GM12872 (cell line): ENCODE results near the gene RAP1GAP.
A peak's percentile ranks its signal among the peaks of the same experiment; 100 is the strongest.

ENCODE experiments used
- TF ChIP-seq, protein P1 (sequence below): IDR thresholded peaks from 3 replicates; pipeline ENCODE4 v1.5.1; 2011; ENCODE audit warnings: low read depth, mild to moderate bottlenecking, low read length, moderate library complexity; ENCODE audit not compliant: insufficient read depth

RAP1GAP gene

DNA sequence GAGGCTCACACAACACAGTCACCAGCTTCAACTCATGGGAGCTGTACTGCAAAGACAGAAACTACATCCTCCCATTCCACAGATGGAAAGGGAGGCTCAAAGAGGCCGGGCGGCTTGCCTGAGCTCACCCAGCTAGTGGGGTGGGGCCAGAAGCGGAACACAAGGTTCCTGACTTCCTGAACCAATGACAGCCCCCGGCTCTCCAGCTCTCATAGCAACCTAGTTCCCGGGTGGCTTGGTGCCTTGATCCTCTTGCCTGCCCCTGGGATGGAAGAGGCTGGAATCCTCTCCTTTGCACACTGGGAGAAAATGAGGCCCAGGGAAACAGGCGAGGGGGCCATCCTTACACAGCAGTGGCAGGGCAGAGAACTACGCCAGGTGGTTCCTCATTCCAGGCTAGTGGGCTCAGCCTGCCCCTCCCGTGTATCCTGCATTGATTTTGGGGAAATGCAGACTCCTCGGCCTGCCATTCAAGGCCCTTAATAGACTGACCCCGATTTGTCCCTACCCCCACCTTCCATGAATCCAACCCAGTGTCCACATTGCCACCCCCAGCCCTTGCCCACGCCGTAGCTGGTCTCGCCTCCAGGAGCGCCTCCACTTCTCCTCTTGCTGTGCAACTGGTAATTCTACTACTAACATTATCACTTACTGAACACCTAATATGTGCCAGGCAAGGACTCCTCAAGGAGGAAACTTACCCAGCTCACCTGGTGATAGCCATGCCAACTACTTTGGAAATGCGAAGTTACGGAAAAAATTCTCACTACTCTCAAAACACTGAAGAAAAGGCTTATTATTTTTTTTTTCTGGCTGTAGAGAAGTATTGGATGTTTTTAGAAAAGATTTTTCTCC is 5.0 kb downstream of the RAP1GAP start:
- TF ChIP-seq, protein P1, sequence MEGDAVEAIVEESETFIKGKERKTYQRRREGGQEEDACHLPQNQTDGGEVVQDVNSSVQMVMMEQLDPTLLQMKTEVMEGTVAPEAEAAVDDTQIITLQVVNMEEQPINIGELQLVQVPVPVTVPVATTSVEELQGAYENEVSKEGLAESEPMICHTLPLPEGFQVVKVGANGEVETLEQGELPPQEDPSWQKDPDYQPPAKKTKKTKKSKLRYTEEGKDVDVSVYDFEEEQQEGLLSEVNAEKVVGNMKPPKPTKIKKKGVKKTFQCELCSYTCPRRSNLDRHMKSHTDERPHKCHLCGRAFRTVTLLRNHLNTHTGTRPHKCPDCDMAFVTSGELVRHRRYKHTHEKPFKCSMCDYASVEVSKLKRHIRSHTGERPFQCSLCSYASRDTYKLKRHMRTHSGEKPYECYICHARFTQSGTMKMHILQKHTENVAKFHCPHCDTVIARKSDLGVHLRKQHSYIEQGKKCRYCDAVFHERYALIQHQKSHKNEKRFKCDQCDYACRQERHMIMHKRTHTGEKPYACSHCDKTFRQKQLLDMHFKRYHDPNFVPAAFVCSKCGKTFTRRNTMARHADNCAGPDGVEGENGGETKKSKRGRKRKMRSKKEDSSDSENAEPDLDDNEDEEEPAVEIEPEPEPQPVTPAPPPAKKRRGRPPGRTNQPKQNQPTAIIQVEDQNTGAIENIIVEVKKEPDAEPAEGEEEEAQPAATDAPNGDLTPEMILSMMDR, result no peak

DNA sequence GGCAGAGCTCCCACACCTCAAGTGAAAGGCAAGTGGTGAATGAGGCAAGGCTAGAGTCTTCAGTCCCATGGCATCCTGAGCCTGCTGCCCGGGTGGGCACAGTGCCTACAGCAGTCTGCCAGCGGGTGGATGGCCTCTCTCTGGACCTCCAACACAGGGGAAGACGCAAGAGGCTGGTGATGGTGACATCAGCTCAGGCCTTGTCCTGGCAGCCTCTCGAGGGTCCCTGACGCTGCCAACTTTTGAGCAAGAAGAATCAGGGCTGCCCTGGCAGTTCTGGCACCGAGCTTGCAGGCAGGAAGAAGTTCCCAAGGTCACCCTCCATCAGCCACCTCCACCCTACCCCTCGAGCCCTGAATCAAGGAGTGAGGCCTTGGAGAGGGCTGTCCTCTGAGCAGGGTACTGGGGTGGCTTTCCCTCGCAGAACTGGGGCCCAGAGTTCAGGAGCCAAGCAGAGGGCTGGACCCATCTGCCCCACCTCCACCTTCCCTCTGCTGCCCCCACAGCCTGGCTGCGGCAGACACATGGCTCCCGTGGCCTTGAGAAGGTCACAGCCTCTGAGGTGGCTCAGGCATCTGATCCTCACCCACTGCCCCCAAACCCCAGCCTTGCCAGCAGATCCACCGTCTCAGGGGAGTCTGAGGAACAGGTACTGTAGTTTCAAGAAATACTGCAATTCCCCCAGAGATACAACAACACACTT is 5.8 kb downstream of the RAP1GAP start:
- TF ChIP-seq, protein P1, result 0 out of 3 replicates have a peak, but pooled peaks have one; percentile 4

DNA sequence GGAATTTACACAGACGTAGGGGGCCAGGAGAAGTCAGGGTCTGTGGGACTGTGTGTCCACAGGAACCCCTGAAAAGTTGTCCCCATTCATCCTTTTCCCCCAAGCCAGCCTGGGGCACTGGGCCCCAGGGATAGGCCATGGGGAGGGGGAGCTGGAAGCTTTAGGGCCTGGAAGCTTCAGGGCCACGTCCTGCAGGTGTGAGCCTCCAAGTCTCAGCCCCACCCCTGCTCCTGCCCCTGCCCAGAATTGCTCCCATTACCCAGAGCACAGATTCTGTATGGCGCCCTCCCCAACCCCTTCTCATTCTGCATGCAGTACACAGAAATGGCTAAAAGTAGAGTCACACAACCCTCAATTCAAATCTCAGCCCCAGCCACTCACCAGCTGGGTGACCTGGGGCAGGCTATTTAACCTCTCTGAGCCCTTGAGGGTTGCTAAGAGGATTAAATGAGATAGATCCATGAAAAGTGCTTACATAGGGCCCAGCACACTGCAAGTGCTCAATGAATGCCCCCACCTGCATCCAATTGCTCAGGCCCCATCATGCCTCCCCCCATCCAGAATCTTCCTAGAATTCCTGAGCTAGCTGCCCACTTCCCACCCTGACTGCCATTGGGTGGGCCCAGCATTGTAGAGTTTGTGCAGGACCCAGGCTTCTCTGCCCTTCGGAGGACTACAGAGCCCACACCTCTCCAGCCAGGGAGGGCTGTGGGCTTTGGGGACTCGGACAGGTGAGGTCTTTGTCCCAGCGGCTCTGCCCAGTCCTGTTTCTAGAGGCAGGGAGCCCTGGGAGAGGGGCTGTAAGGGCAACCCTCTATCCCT is 6.5 kb downstream of the RAP1GAP start:
- TF ChIP-seq, protein P1, result no peak

DNA sequence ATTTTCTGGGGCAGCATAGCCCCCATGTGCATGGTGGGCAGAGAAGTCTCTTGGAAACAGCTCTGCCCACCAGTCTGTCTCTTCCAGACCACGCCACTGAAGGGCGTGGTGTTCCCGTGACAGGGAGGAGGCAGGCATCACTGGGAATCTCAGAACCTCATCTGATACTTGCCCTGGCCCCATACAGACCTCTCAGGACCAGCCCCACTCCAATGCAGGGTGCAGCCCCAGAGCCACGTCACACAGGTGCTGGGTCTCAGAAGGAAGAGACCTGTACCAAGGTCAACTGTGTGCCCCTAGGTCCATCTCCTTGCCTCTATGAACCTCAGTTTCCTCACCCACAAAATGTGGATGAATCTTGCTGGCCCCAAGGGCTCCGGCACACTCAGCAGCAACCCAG is 7.3 kb downstream of the RAP1GAP start:
- TF ChIP-seq, protein P1, result no peak

DNA sequence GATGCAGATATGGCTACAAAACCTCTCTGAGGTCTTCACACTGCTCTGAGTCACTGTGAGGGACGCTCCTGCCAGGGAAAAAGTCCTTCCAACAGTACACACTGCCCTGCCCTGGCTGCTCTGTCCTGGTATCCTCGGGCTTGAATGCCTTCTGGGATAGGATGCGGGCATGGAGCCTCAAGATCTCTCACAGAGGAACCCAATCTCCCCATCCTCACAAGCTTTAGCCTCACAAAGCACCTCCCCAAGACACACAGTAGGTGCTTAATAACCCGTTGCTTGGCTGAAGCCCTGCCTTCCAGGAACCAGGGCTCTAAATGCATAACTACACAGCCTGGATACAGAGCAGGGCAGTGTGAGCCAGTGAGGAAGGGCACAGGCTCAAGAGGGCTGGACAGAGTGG is 9.2 kb downstream of the RAP1GAP start:
- TF ChIP-seq, protein P1, result no peak

DNA sequence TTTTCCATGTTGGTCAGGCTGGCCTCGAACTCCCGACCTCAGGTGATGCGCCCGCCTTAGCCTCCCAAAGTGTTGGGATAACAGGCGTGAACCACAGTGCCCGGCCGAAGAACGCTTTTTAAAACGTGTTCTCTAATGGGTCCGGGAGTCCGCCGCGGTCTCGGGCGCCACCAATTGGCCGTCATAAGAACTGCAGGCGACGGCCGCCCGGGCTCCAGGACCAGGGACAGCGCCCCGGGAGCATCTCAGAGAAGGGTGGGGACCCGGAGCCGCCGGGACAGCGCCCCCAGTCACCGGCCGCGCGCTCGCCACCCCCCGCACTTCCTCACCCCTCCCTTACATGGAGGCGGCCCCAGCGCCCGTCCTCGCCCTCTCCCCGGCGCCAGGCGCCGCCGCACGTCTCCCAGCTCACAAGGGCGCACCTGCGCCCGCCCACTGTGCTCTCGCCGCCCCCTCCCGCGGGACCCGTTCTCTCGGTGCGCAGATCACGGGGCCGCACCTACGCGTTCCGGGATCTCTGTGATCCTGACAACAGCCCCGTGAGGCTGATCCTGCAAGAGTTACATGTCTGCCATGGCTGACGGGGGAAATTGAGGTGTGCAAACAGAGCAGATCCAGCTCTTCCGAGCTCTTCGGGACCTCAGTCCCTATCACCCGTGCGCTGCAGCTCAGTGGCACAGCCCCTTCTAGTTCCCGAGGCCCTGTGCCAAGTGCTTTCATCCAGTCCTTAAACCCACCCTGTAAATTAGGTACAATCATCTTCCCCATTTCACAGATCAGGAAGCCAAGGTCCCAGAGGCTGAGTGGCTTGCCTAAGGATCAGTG is 9.8 kb downstream of the RAP1GAP start:
- TF ChIP-seq, protein P1, result peak; percentile 83
